B cell (primary cell): ENCODE results near the gene CELF2.

Source experiments
- EZH2 ChIP-seq: IDR thresholded peaks from 2 replicates; pipeline ENCODE4 v1.6.1; 2012; ENCODE audit warnings: borderline replicate concordance, low read depth, mild to moderate bottlenecking, moderate library complexity, low read length; ENCODE audit not compliant: insufficient read depth, poor library complexity, severe bottlenecking
- TF ChIP-seq, protein P1 (sequence below): fragments of 200-600 bp; IDR thresholded peaks from one replicate; pipeline ENCODE4 v1.8.0; 2022; ENCODE audit warnings: antibody characterized with exemption, mild to moderate bottlenecking

DNA sequence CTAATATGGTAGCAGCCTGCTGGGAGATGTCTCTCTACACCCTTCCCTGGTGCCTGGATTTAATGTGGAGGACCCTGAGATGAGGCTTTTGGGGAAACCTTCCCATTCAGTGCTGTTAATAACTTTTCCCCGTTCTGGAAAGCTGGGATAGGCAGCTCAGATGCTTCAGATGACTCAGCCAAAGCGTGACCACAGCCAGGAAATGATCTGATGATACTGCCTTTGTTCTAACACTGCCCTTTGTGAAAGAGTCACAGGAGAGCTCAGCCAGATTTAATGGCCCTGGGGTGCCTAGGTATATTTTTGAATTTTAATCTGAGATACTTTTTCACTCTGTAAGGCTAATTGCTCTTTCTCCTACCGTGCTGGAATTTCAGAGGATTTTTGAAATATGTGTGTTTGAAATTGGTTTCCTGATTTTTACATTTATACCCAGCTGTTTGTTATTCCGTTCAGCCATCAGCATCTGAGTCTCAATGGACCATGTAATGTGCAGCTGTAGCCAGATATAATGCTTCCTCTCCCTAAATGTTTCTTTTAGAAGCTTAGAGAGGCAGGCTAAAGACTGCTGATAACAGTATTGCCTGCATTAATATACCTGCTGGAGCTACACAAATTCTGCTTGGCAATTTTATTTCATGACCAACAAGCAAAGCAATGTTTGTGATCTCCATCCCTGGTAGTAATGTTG, 17.8 kb downstream of the CELF2 start:
- TF ChIP-seq, protein P1, sequence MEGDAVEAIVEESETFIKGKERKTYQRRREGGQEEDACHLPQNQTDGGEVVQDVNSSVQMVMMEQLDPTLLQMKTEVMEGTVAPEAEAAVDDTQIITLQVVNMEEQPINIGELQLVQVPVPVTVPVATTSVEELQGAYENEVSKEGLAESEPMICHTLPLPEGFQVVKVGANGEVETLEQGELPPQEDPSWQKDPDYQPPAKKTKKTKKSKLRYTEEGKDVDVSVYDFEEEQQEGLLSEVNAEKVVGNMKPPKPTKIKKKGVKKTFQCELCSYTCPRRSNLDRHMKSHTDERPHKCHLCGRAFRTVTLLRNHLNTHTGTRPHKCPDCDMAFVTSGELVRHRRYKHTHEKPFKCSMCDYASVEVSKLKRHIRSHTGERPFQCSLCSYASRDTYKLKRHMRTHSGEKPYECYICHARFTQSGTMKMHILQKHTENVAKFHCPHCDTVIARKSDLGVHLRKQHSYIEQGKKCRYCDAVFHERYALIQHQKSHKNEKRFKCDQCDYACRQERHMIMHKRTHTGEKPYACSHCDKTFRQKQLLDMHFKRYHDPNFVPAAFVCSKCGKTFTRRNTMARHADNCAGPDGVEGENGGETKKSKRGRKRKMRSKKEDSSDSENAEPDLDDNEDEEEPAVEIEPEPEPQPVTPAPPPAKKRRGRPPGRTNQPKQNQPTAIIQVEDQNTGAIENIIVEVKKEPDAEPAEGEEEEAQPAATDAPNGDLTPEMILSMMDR, result no peak
- TF ChIP-seq EZH2, result no peak
